Measurements from ENCODE around the gene ZBP1.
A peak's percentile ranks its signal among the peaks of the same experiment; 100 is the strongest.

Gene ZBP1

GRCh38 chr20:57601211-57601570 lies 19.0 kb downstream of the ZBP1 start:
- no peak for DNase-seq (ENCODE audit: low read depth in 4 of 4, low spot score in 1 of 4)

DNA sequence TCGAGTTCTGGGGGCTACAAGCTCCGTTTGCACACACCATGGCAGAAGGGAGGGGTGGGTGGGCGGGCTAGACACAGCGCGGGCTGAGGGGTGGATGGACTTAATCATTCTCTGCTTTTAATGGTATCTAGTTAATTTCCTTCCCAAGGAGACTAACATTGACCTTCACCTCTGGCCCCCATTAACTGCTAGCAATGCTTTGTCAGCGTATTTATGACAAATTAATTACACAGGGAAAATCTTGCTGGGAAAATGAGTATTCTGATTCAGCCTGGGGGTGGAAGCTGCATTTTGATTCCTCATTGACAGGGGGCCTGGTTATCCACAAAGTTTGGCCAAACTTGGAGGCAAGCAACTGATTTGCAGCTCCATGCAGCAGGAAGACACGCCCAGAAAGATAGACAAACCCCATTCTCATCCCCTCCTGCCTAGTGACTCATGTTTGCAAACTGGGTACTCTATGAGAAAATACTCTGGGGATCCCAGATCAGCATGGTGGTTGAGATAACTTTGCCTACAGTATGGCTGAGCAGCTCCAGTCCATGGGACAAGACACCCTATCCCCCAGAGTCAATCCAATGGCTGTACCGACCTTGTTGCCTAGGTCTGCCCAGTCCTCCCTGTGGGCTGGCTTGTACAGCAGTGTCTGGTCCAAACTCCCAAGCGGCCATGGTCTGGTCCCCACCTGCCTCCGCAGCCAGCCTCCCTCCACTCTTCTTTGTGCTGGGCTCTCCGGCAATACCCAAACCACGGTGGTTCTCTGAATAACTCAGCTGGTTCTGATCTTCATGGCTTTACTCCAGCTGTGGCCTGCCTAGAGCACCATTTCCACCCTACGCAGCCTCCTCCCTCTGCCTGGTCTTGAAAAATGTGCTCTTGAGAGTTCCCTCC lies 19.7 kb downstream of the ZBP1 start:
- DNase-seq (ENCODE audit: low read depth in 4 of 4, low spot score in 1 of 4): no peak

DNA sequence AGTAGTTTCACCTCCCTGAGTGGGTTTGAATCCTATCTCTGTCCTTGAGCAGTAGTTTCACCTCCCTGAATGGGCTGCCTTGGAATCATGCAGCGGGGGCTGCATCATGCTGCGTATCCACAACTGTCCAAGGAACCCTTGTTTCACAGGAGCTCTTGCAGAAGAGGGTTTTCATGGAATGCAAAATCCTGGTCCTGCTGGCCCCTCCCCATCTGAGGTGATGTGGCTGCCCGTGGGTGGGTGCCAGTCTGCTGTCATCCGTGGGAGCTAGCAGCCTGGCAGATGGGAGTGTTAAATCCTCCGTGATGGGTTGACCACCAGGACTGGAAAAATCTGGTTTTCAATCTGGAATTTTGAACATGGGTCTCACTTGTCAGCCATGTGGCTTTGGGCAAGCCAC lies 21.7 kb downstream of the ZBP1 start:
- no peak for DNase-seq (ENCODE audit: low read depth in 4 of 4, low spot score in 1 of 4)

GRCh38 chr20:57598060-57598459 lies 22.2 kb downstream of the ZBP1 start:
- no peak for DNase-seq (ENCODE audit: low read depth in 4 of 4, low spot score in 1 of 4)

DNA sequence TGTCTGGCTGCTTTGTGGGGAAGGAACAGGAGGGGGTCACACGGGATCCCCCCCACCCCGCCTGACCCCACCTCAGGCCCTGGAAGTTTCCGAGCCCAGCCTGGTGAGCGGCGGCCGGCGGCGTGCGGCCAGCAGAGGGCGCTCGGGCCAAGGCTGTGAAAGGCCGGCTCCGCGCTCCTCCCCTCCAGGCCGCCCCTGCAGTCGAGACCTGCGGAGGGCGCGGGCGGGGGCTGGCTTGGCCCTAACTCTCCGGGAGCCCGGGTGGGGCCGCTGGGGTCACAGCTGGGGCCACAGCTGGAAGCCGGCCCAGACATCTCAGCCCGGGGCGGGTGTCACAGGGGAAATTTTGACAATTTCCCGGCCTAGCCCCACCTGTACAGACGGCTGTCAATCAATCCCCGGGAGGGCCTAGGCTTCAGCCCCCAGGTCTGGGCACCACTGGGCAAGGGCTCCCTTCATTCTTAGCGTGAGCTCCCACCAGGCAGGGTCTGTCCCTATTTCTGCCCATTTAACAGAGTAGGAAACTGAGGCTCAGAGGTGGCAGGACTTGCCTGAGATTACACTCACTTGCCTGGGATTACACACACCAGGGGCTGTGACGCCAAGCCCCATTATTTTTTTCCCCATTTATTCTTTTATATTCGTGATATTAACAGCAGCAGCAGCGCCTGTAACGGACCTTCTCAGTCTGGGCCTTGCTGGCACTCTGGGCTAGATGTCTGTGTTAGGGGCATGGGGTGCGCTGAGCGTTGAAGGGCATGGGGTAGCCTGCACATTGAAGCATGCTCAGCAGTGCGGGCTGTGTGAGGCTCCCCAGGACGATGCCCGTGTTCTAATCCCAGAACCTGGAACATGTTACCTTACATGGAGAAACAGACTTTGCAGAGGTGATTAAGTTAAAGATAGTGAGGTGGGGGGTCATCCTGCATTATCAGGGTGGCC lies 23.0 kb downstream of the ZBP1 start:
- peak; percentile 50 to 61 (median 59) for DNase-seq (ENCODE audit: low read depth in 4 of 4, low spot score in 1 of 4)

- DNase-seq (ENCODE audit: low read depth in 4 of 4, low spot score in 1 of 4): no peak
These were observed 23.9 kb downstream of the ZBP1 start for GRCh38 chr20:57596358-57596757.

DNA sequence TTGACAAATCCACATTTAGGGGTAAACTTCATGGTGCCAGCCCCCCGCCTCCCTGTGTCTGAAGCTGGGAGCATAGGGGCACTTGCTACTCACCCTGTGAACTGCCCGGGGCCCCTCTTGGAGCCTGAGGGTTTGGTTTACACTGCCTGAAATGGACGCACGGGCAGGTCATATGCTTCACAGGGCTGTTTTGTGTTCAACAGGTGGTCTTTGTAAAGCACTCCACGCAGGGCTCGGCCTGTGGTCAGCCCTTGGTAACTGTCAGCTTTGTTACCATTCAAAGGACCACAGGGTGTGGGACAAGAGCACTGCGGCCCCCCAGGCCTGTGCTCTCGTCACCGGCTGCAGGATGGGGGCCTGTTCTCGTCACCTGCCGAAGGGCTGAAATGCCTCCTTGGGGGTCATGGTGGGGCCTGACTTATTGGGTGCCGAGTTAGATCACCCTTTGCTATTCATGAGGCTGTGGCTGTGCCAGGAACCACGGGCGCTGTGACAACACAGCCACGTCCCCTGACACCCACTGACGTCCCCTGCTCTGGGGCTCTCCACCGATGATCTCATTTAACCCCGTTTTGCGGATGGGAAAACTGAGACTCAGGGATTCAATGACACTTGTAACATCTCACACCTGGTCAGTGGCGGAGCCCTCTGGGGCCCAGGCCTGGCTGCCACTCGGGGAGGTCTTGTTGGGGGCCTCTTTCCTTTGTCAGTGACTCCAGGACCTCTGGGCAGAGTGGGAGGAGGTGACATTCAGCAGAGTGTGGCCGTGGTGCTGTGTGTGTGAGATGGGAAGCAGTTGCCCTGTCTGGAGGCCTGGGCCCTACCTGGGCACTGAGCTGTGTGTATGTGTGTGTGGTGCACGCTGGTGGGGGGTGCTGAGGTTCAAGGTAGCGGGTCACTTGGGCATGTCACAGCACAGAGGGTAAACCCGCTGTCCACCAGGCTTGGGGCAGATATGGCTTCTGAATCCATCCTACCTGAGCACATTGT lies 24.9 kb downstream of the ZBP1 start:
- no peak for DNase-seq (ENCODE audit: low read depth in 4 of 4, low spot score in 1 of 4)

- DNase-seq (ENCODE audit: low read depth in 4 of 4, low spot score in 1 of 4): peak in 3 of 4 experiments; percentile 25 to 52 (median 34)
These were observed 25.9 kb downstream of the ZBP1 start for GRCh38 chr20:57594092-57594951.

GRCh38 chr20:57593134-57593886 lies 26.9 kb downstream of the ZBP1 start:
- DNase-seq (ENCODE audit: low read depth in 4 of 4, low spot score in 1 of 4): no peak

- DNase-seq (ENCODE audit: low read depth in 4 of 4, low spot score in 1 of 4): no peak
These were observed 27.7 kb downstream of the ZBP1 start for GRCh38 chr20:57592263-57593092.

GRCh38 chr20:57591289-57592229 lies 28.7 kb downstream of the ZBP1 start:
- DNase-seq (ENCODE audit: low read depth in 4 of 4, low spot score in 1 of 4): no peak

GRCh38 chr20:57590485-57591288 lies 29.5 kb downstream of the ZBP1 start:
- DNase-seq (ENCODE audit: low read depth in 4 of 4, low spot score in 1 of 4): no peak

- no peak for DNase-seq (ENCODE audit: low read depth in 4 of 4, low spot score in 1 of 4)
These were observed 30.3 kb downstream of the ZBP1 start for GRCh38 chr20:57589728-57590484.

DNA sequence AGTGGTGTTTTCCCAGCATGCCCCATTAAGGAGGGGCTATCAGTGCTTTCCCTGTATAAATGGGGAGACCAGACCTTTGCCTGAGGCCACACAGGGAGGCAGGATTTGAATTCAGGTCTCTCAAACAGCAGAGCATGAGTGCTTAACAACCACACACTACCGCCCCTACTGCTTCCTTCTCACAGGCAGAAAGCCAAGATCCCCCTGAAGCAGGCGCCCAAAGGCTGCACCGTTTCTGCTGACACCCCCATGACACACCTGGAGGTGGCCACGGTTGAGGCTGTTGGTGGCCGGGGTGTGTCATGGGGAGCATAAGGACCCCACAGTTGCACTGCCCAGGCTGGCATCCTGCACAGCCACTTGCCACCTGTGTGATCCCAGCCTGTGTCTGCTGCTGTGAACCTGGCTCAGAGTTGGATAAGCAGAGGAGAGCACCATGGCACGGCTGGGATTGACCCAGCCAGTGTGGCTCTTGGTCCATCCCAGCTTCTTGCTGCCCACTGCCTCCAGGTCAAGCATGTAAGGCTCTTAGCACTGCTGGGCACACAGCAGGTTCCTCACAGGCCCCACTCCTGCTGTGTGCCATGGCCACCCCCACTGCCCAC lies 31.0 kb downstream of the ZBP1 start:
- DNase-seq (ENCODE audit: low read depth in 4 of 4, low spot score in 1 of 4): no peak

- no peak for DNase-seq (ENCODE audit: low read depth in 4 of 4, low spot score in 1 of 4)
These were observed 31.6 kb downstream of the ZBP1 start for GRCh38 chr20:57588596-57588995.
